ENCODE measurements around the gene SLC7A6OS. TPM values are rescaled to one million over a fixed set of nuclear protein-coding genes. Genes with fewer than 3 reads are reported as not detected.

SLC7A6OS gene
- total RNA-seq, 1 experiment from 2014 or later = 12.5 TPM

GRCh38 chr16:68257906-68258800 lies 52.6 kb downstream of the SLC7A6OS start:
- peak; percentile 85 for DNase-seq (ENCODE audit: low read depth)

- peak; percentile 18 for DNase-seq (ENCODE audit: low read depth)
These were observed 53.4 kb downstream of the SLC7A6OS start for GRCh38 chr16:68257251-68257905.

GRCh38 chr16:68255712-68256111 lies 55.0 kb downstream of the SLC7A6OS start:
- DNase-seq (ENCODE audit: low read depth) = no peak

- no peak for DNase-seq (ENCODE audit: low read depth)
These were observed 57.0 kb downstream of the SLC7A6OS start for GRCh38 chr16:68253721-68254120.

GRCh38 chr16:68252383-68252782 lies 58.4 kb downstream of the SLC7A6OS start:
- no peak for DNase-seq (ENCODE audit: low read depth)

- DNase-seq (ENCODE audit: low read depth) = no peak
These were observed 58.9 kb downstream of the SLC7A6OS start for GRCh38 chr16:68251832-68252231.

GRCh38 chr16:68250951-68251350 lies 59.8 kb downstream of the SLC7A6OS start:
- DNase-seq (ENCODE audit: low read depth) = no peak

- DNase-seq (ENCODE audit: low read depth) = no peak
These were observed 61.4 kb downstream of the SLC7A6OS start for GRCh38 chr16:68249371-68249770.

Small RNA genes lying within 50 kb of the gene (small RNA-seq; reads per million reads assigned to genes)
- gene RNU4-30P (not detected), gene RNU6-1262P (not detected)

Other genes with a start within 250 kb of the SLC7A6OS start
- 14.9 and 15.4 TPM in 2 replicates for gene NFATC3, start 225.6 kb downstream of the SLC7A6OS start, total RNA-seq (2014; rRNA removed; shearing (Covaris generic))
- gene ESRP2, start 74.8 kb downstream of the SLC7A6OS start, total RNA-seq (2014; rRNA removed; shearing (Covaris generic)) = 0.29 and 0.30 TPM in 2 replicates
- gene PLA2G15, start 65.6 kb downstream of the SLC7A6OS start, total RNA-seq (2014; rRNA removed; shearing (Covaris generic)) = 21.6 and 24.1 TPM in 2 replicates
- 14.8 and 26.6 TPM in 2 replicates for gene SLC7A6, start 46.4 kb downstream of the SLC7A6OS start, total RNA-seq (2014; rRNA removed; shearing (Covaris generic))
- gene PRMT7, start 73 bp upstream of the SLC7A6OS start, total RNA-seq (2014; rRNA removed; shearing (Covaris generic)) = 40.4 and 41.5 TPM in 2 replicates
- gene SMPD3, start 137.6 kb upstream of the SLC7A6OS start, total RNA-seq (2014; rRNA removed; shearing (Covaris generic)) = 0.31 TPM in 1 of 2 replicates, not detected in the other
- gene ZFP90, start 228.3 kb upstream of the SLC7A6OS start, total RNA-seq (2014; rRNA removed; shearing (Covaris generic)) = 0.11 and 0.27 TPM in 2 replicates

Measured in HT1080 (cell line).